H1 (cell line): ENCODE measurements around the gene SORCS3.

Experiments
- CTCF ChIP-seq, 3 experiments: IDR thresholded peaks; 1 replicate in 2 of 3; 2 replicates in 1 of 3; pipeline versions ENCODE4 v1.5.1 to v1.6.1; 2011; ENCODE audit warnings: low read length in 3 of 3, mild to moderate bottlenecking in 3 of 3, inconsistent platforms in 2 of 3, low read depth in 1 of 3, moderate library complexity in 1 of 3; ENCODE audit not compliant: insufficient read depth in 1 of 3; ENCODE audit errors: control extremely low read depth in 1 of 3
- JUND ChIP-seq: IDR thresholded peaks from 2 replicates; pipeline ENCODE4 v1.6.1; 2011; ENCODE audit warnings: mild to moderate bottlenecking, improper control_type of control experiment, low read length
- POLR2A ChIP-seq, 2 experiments: IDR thresholded peaks; 1 replicate in 1 of 2; 2 replicates in 1 of 2; pipeline ENCODE4 v1.6.1; 2011; ENCODE audit warnings: low read depth in 2 of 2, low read length in 2 of 2, mild to moderate bottlenecking in 2 of 2; ENCODE audit errors: control extremely low read depth in 1 of 2
- RBBP5 ChIP-seq: IDR thresholded peaks from 2 replicates; pipeline ENCODE4 v1.7.1; 2012; ENCODE audit warnings: low read depth, mild to moderate bottlenecking, inconsistent platforms, low read length, moderate library complexity, borderline replicate concordance

GRCh38 chr10:104893701-104894100 is 252.6 kb downstream of the SORCS3 start:
- TF ChIP-seq JUND (no peak), CTCF (IDR thresholded peaks at IDR 0.05; ENCODE audit: control extremely low read depth in 1 of 3, insufficient read depth in 1 of 3, low read depth in 1 of 3, low read length in 3 of 3) (no peak), POLR2A (IDR thresholded peaks at IDR 0.05; ENCODE audit: control extremely low read depth in 1 of 2, low read depth in 2 of 2, low read length in 2 of 2) (no peak), RBBP5 (no peak)
